HAP-1 (cell line): ENCODE data around the gene DNAJB4.

Source experiments
- DNase-seq, 2 experiments: peaks; one replicate each; pipeline ENCODE4 v3.0.0-alpha.2; 2016 to 2020; ENCODE audit warnings: low spot score in 2 of 2
- H3K27me3 ChIP-seq: fragments of 250-450 bp; sonication (Bioruptor Pico); 2 replicates; pipeline ENCODE4 v1.5.1; 2020; ENCODE audit warnings: low read depth, mild to moderate bottlenecking, moderate library complexity
- H3K36me3 ChIP-seq: fragments of 250-450 bp; sonication (Bioruptor Pico); replicated peaks from 2 replicates; pipeline ENCODE4 v1.5.1; 2020; ENCODE audit warnings: mild to moderate bottlenecking
- H3K4me1 ChIP-seq: fragments of 250-450 bp; sonication (Bioruptor Pico); 2 replicates; pipeline ENCODE4 v1.5.1; 2020; ENCODE audit warnings: mild to moderate bottlenecking
- H3K4me3 ChIP-seq: fragments of 250-450 bp; sonication (Bioruptor Pico); 2 replicates; pipeline ENCODE4 v1.5.1; 2020; ENCODE audit warnings: mild to moderate bottlenecking, moderate library complexity
- H3K9me3 ChIP-seq: fragments of 250-450 bp; sonication (Bioruptor Pico); 2 replicates; pipeline ENCODE4 v1.5.1; 2020; ENCODE audit warnings: mild to moderate bottlenecking, moderate library complexity
- in situ Hi-C: fragments of 300-500 bp; cut with MboI; formaldehyde crosslinking; loops from 3 replicates; pipeline ENCODE4 v1.14.3; 2020; ENCODE audit warnings: low sequenced_read_pairs, inconsistent platforms, mixed read lengths

The DNAJB4 gene

DNA sequence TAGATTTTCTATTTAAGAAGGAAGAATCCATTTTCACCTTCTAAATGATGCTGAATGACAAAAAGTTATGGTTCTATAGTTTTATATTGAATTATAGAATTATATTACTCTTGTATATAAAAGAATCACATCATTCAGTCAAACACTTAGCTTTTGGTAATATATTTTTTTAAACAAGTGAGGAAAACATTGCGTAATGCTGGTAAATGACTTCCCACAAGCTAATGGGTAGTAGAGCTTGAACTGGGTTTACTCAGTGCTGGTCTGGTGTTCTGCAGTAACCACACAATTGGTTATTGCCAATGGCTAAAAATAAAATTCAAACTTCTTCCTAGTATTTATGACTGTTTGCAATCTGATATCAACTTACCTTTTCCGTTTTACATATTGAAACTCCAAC, 30.4 kb downstream of the DNAJB4 start:
- H3K36me3 ChIP-seq, result no peaks in the 10 kb centered on the region
- H3K27me3 ChIP-seq, result no peaks in the 10 kb centered on the region
- H3K4me3 ChIP-seq, result no peak overlapping the region
- no peaks in the 10 kb centered on the region for H3K4me1 ChIP-seq
- H3K9me3 ChIP-seq, result no peaks in the 10 kb centered on the region
- in situ Hi-C loops, result no loop called here
- DNase-seq, result no peak

GRCh38 chr1:78036450-78036849, 31.7 kb downstream of the DNAJB4 start:
- no peak for DNase-seq
- Histone ChIP-seq H3K9me3 (no peaks in the 10 kb centered on the region), H3K4me1 (no peaks in the 10 kb centered on the region), H3K27me3 (no peaks in the 10 kb centered on the region), H3K36me3 (no peaks in the 10 kb centered on the region), H3K4me3 (no peak overlapping the region)
- in situ Hi-C loops, result no loop called here

- Histone ChIP-seq H3K9me3 (no peaks in the 10 kb centered on the region), H3K27me3 (no peaks in the 10 kb centered on the region), H3K4me1 (no peaks in the 10 kb centered on the region), H3K4me3 (no peak overlapping the region), H3K36me3 (no peaks in the 10 kb centered on the region)
- DNase-seq, result no peak
- in situ Hi-C loops, result no loop called here
These were observed 33.3 kb downstream of the DNAJB4 start for GRCh38 chr1:78038071-78038470.

- DNase-seq, result no peak
- Histone ChIP-seq H3K9me3 (no peaks in the 10 kb centered on the region), H3K4me1 (no peaks in the 10 kb centered on the region), H3K27me3 (no peaks in the 10 kb centered on the region), H3K36me3 (no peaks in the 10 kb centered on the region), H3K4me3 (no peak overlapping the region)
- in situ Hi-C loops, result no loop called here
These were observed 33.8 kb downstream of the DNAJB4 start for GRCh38 chr1:78038491-78038939.

DNA sequence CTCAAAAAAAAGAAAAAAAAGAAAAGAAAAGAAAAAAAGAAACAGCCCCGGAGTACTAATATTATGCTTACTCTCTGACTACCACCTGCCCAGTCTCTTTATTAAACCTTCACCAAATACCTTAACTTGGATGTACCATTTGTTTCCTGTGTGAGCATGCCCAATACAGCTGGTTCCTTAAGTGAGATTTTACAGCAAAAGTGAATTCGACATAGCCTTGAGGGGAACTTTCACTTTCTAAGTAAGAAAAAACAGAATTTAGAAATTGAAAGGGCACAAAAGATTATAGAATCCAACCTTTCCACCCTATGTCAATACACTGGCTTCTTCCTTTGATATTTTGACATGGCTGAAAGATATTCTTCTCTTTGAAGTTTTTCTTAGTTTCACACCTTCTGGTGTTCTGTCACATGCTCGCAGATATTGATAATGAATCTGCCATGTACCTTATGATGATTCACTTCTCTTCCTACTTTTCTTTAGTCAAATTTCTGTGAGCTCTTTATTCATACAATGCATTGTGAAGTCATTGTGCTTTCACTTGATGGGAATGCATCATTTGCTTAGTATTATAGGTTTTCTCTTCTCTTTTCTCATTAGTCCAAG, 35.8 kb downstream of the DNAJB4 start:
- H3K4me3 ChIP-seq, result no peak overlapping the region
- in situ Hi-C loops, result no loop called here
- no peaks in the 10 kb centered on the region for H3K4me1 ChIP-seq
- no peaks in the 10 kb centered on the region for H3K9me3 ChIP-seq
- no peak for DNase-seq
- no peaks in the 10 kb centered on the region for H3K36me3 ChIP-seq
- H3K27me3 ChIP-seq, result no peaks in the 10 kb centered on the region

- in situ Hi-C loops, result no loop called here
These were observed 38.7 kb downstream of the DNAJB4 start for GRCh38 chr1:78043436-78043835.

GRCh38 chr1:78044796-78045562, 40.2 kb downstream of the DNAJB4 start:
- H3K4me1 ChIP-seq, result no peaks in the 10 kb centered on the region
- no peaks in the 10 kb centered on the region for H3K9me3 ChIP-seq
- H3K36me3 ChIP-seq, result no peaks in the 10 kb centered on the region
- no peak overlapping the region for H3K4me3 ChIP-seq
- no peak for DNase-seq
- H3K27me3 ChIP-seq, result no peaks in the 10 kb centered on the region
- in situ Hi-C loops, result no loop called here

More at GRCh38 chr1:78043436-78043835, 38.7 kb downstream of the DNAJB4 start:
- H3K4me1 ChIP-seq, result no peaks in the 10 kb centered on the region
- no peaks in the 10 kb centered on the region for H3K27me3 ChIP-seq
- H3K36me3 ChIP-seq, result no peaks in the 10 kb centered on the region
- no peak for DNase-seq
- no peak overlapping the region for H3K4me3 ChIP-seq
- H3K9me3 ChIP-seq, result no peaks in the 10 kb centered on the region

DNA sequence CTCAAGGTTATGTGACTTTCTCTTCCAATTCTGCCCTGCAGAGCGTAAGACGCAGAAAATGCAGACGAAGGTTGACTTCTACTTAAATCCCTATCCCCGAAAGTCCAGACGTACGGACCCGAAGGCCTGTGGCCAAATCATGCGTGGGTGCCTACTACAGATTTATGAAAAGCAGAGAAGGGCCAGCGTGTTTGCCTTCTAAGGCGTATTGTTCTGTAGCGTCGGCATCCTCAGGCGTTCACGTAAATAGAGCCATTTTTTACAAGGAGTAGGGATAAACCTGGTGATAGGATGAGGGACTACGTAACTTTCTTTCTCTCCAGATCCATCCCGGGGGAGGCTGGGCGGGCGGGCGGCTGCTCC, 40.8 kb downstream of the DNAJB4 start:
- Histone ChIP-seq H3K4me3 (no peak overlapping the region), H3K4me1 (no peaks in the 10 kb centered on the region), H3K36me3 (no peaks in the 10 kb centered on the region), H3K27me3 (no peaks in the 10 kb centered on the region), H3K9me3 (no peaks in the 10 kb centered on the region)
- in situ Hi-C loops, result no loop called here
- no peak for DNase-seq

DNA sequence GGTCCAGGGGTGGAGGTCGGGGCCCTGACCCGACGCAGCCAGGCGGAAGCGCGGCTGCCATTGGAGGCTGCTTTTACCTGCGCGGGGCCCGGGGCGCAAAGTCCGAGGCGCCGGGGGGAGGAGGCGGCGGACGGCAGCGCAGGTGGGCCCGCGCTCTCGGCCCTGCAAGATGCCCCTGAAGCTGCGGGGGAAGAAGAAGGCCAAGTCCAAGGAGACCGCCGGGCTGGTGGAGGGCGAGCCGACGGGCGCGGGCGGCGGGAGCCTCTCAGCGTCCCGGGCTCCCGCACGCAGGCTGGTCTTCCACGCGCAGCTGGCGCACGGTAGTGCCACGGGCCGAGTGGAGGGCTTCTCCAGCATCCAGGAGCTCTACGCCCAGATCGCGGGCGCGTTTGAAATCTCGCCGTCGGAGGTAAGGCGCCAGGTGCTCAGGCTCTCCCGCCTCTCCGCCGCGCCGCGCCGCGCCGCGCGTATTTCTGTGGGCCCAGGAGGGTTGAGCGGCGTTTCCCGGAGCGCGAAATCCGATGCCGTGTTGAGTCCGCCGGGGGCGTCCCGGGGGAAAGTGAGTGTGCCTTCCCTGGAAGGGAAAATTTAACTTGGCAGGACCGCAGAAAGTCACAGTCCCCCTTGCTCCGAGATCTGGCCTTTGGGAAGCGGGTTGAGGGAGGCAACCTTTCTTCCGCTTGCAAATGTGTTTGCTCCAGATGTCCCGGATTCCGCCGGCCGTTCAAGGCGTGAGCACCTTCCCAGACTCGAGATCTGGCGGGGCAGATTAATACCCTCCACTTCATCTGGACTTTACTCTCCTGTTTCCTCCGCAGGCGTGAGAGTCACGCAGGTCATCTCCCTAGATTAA, 41.4 kb downstream of the DNAJB4 start, which contains the start of gene GIPC2:
GIPC2 (plus strand) TSS at position 41 of the 853 bp plus-strand sequence; CDS start at position 170, 129 bp downstream.
- H3K4me1 ChIP-seq, result no peaks in the 10 kb centered on the region
- no peak within 1 kb of the TSS for H3K4me3 ChIP-seq
- H3K27me3 ChIP-seq, result no peaks in the 10 kb centered on the region
- H3K9me3 ChIP-seq, result no peaks in the 10 kb centered on the region
- DNase-seq, result no peak
- H3K36me3 ChIP-seq, result no peaks in the 10 kb centered on the region
- in situ Hi-C loops, result no loop called here

GRCh38 chr1:78047106-78047505, 42.4 kb downstream of the DNAJB4 start:
- no peaks in the 10 kb centered on the region for H3K9me3 ChIP-seq
- in situ Hi-C loops, result no loop called here
- H3K4me1 ChIP-seq, result no peaks in the 10 kb centered on the region
- H3K4me3 ChIP-seq, result no peak overlapping the region
- DNase-seq, result no peak
- H3K27me3 ChIP-seq, result no peaks in the 10 kb centered on the region
- no peaks in the 10 kb centered on the region for H3K36me3 ChIP-seq

DNA sequence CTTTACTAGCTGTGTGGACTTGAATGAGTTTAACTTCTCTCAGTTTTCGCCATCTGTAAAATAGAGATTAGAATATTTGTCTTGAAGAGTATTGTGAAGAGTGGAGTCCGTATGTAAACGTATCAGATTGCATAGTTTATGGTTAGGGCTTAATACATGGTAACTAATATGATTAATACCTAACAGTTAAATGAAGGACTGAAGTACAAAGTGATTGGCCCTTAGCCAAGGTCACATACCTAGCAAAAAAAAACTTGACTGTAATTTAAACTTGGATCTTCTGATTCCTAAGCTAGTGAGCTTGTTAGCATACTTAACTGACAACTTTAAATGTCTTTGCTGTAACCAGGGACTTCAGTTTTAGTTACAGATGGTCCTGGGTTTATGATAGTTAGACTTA, 42.9 kb downstream of the DNAJB4 start:
- in situ Hi-C loops, result no loop called here
- no peaks in the 10 kb centered on the region for H3K9me3 ChIP-seq
- H3K4me1 ChIP-seq, result no peaks in the 10 kb centered on the region
- H3K4me3 ChIP-seq, result no peak overlapping the region
- no peak for DNase-seq
- H3K27me3 ChIP-seq, result no peaks in the 10 kb centered on the region
- H3K36me3 ChIP-seq, result no peaks in the 10 kb centered on the region

GRCh38 chr1:78048446-78048845, 43.7 kb downstream of the DNAJB4 start:
- Histone ChIP-seq H3K4me3 (no peak overlapping the region), H3K27me3 (no peaks in the 10 kb centered on the region), H3K4me1 (no peaks in the 10 kb centered on the region), H3K9me3 (no peaks in the 10 kb centered on the region), H3K36me3 (no peaks in the 10 kb centered on the region)
- no peak for DNase-seq
- in situ Hi-C loops, result no loop called here

- H3K9me3 ChIP-seq, result no peaks in the 10 kb centered on the region
- H3K4me3 ChIP-seq, result no peak overlapping the region
- in situ Hi-C loops, result no loop called here
- no peak for DNase-seq
- no peaks in the 10 kb centered on the region for H3K4me1 ChIP-seq
- H3K36me3 ChIP-seq, result no peaks in the 10 kb centered on the region
- H3K27me3 ChIP-seq, result no peaks in the 10 kb centered on the region
These were observed 44.7 kb downstream of the DNAJB4 start for GRCh38 chr1:78049396-78049795.

DNA sequence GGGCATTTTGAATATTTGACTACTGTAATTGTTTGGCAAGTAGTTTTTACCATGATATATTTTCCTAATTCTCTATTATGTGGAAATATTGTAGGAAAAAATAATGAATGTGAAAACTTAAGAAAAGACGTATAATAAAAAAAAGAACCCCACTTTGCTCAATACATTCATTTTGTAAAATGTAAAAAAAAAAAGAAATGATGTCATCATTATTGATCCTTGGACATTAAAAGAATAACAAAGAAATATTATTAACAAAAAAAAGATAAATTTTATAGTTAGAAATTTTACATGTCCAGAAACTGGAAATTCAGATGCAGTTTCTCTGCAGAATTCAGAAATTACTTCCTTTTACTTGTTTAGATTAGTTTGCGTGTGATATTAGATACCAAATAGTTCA, 46.3 kb downstream of the DNAJB4 start:
- in situ Hi-C loops, result no loop called here
- no peak for DNase-seq
- no peaks in the 10 kb centered on the region for H3K36me3 ChIP-seq
- no peaks in the 10 kb centered on the region for H3K4me1 ChIP-seq
- no peaks in the 10 kb centered on the region for H3K27me3 ChIP-seq
- H3K9me3 ChIP-seq, result no peaks in the 10 kb centered on the region
- no peak overlapping the region for H3K4me3 ChIP-seq
